Measurements from ENCODE around the gene KRTAP19-1.

KRTAP19-1 gene

GRCh38 chr21:30497065-30497464 is 16.9 kb upstream of the KRTAP19-1 start, which contains the start of gene KRTAP19-4:
TSS of gene KRTAP19-4 (minus strand) at chr21:30497165. CDS start at chr21:30497110, 55 bp downstream.
- no peak for TF ChIP-seq CTCF (IDR thresholded peaks at IDR 0.05)
- Histone ChIP-seq H3K9ac (no peak within 1 kb of the TSS), H3K36me3 (ENCODE audit: control insufficient read depth, insufficient read depth, low read length) (no peaks in the 10 kb centered on the region), H2AFZ (no peak within 1 kb of the TSS), H3K4me1 (no peaks in the 10 kb centered on the region), H3K27ac (no peak within 1 kb of the TSS), H3K27me3 (ENCODE audit: control insufficient read depth, insufficient read depth, low read length) (no peaks in the 10 kb centered on the region), H3K4me3 (ENCODE audit: low read depth, low read length) (no peak within 1 kb of the TSS), H3K9me3 (ENCODE audit: control insufficient read depth, low read length) (no peaks in the 10 kb centered on the region), H3K4me2 (ENCODE audit: low read length) (no peak within 1 kb of the TSS), H3K79me2 (no peaks in the 10 kb centered on the region)

GRCh38 chr21:30491963-30492428 is 11.8 kb upstream of the KRTAP19-1 start, which contains the start of gene KRTAP19-3:
TSS of gene KRTAP19-3 (minus strand) at chr21:30492013. CDS start at chr21:30491957, 56 bp downstream.
- no peak for TF ChIP-seq CTCF (IDR thresholded peaks at IDR 0.05)
- H3K4me2 ChIP-seq (ENCODE audit: low read length) = no peak within 1 kb of the TSS
- H3K27me3 ChIP-seq (ENCODE audit: control insufficient read depth, insufficient read depth, low read length) = no peaks in the 10 kb centered on the region
- no peaks in the 10 kb centered on the region for H3K4me1 ChIP-seq
- H3K36me3 ChIP-seq (ENCODE audit: control insufficient read depth, insufficient read depth, low read length) = no peaks in the 10 kb centered on the region
- H3K9ac ChIP-seq = no peak within 1 kb of the TSS
- H2AFZ ChIP-seq = no peak within 1 kb of the TSS
- no peak within 1 kb of the TSS for H3K4me3 ChIP-seq (ENCODE audit: low read depth, low read length)
- no peak within 1 kb of the TSS for H3K27ac ChIP-seq
- H3K79me2 ChIP-seq = no peaks in the 10 kb centered on the region
- no peaks in the 10 kb centered on the region for H3K9me3 ChIP-seq (ENCODE audit: control insufficient read depth, low read length)

GRCh38 chr21:30487336-30487735 is 7.2 kb upstream of the KRTAP19-1 start, which contains the start of gene KRTAP19-2:
TSS of gene KRTAP19-2 (minus strand) at chr21:30487436. CDS start at chr21:30487348, 88 bp downstream.
- H3K9ac ChIP-seq = no peak within 1 kb of the TSS
- no peak within 1 kb of the TSS for H3K4me3 ChIP-seq (ENCODE audit: low read depth, low read length)
- no peak within 1 kb of the TSS for H2AFZ ChIP-seq
- no peaks in the 10 kb centered on the region for H3K79me2 ChIP-seq
- no peaks in the 10 kb centered on the region for H3K27me3 ChIP-seq (ENCODE audit: control insufficient read depth, insufficient read depth, low read length)
- H3K4me1 ChIP-seq = no peaks in the 10 kb centered on the region
- H3K27ac ChIP-seq = no peak within 1 kb of the TSS
- H3K9me3 ChIP-seq (ENCODE audit: control insufficient read depth, low read length) = no peaks in the 10 kb centered on the region
- H3K4me2 ChIP-seq (ENCODE audit: low read length) = no peak within 1 kb of the TSS
- no peaks in the 10 kb centered on the region for H3K36me3 ChIP-seq (ENCODE audit: control insufficient read depth, insufficient read depth, low read length)
- no peak for TF ChIP-seq CTCF (IDR thresholded peaks at IDR 0.05)

- H2AFZ ChIP-seq = no peak overlapping the region
- H3K9ac ChIP-seq = no peak overlapping the region
- H3K9me3 ChIP-seq (ENCODE audit: control insufficient read depth, low read length) = no peaks in the 10 kb centered on the region
- no peak overlapping the region for H3K4me2 ChIP-seq (ENCODE audit: low read length)
- no peaks in the 10 kb centered on the region for H3K4me1 ChIP-seq
- no peaks in the 10 kb centered on the region for H3K79me2 ChIP-seq
- H3K36me3 ChIP-seq (ENCODE audit: control insufficient read depth, insufficient read depth, low read length) = no peaks in the 10 kb centered on the region
- TF ChIP-seq CTCF (IDR thresholded peaks at IDR 0.05) = no peak
- H3K4me3 ChIP-seq (ENCODE audit: low read depth, low read length) = no peak overlapping the region
- no peaks in the 10 kb centered on the region for H3K27me3 ChIP-seq (ENCODE audit: control insufficient read depth, insufficient read depth, low read length)
- H3K27ac ChIP-seq = no peak overlapping the region
Measured at GRCh38 chr21:30486180-30486579, 6.0 kb upstream of the KRTAP19-1 start.

GRCh38 chr21:30482130-30482529 is 2.0 kb upstream of the KRTAP19-1 start:
- H3K9ac ChIP-seq = no peak overlapping the region
- H3K27ac ChIP-seq = no peak overlapping the region
- H3K9me3 ChIP-seq (ENCODE audit: control insufficient read depth, low read length) = no peaks in the 10 kb centered on the region
- H3K4me2 ChIP-seq (ENCODE audit: low read length) = no peak overlapping the region
- H2AFZ ChIP-seq = no peak overlapping the region
- no peak overlapping the region for H3K4me3 ChIP-seq (ENCODE audit: low read depth, low read length)
- no peaks in the 10 kb centered on the region for H3K27me3 ChIP-seq (ENCODE audit: control insufficient read depth, insufficient read depth, low read length)
- TF ChIP-seq CTCF (IDR thresholded peaks at IDR 0.05) = no peak
- no peaks in the 10 kb centered on the region for H3K36me3 ChIP-seq (ENCODE audit: control insufficient read depth, insufficient read depth, low read length)
- no peaks in the 10 kb centered on the region for H3K79me2 ChIP-seq
- no peaks in the 10 kb centered on the region for H3K4me1 ChIP-seq

All from parathyroid adenoma (tissue), 2 donors.